Epithelial cell of proximal tubule (primary cell): ENCODE measurements around the gene IRF4. TPM values are rescaled to one million over a fixed set of nuclear protein-coding genes. Genes with fewer than 3 reads are reported as not detected.

Source experiments
- DNase-seq: peaks from one replicate; pipeline ENCODE4 v3.0.0-alpha.2; 2011; ENCODE audit warnings: low read depth
- H3K4me3 ChIP-seq: 2 replicates; pipeline ENCODE4 v1.5.1; 2011; ENCODE audit warnings: low read depth, mild to moderate bottlenecking, low read length
- total RNA-seq: library from RNA; depleted of rRNA; stranded (reverse); fragments of >200 nt; gene quantifications from 2 replicates; pipeline ENCODE4 v1.2.3, GENCODE V29; 2015
- TF ChIP-seq, protein P1 (sequence below): conservative IDR thresholded peaks from 2 replicates; pipeline ENCODE4 v1.5.1; 2012; ENCODE audit warnings: low read depth, mild to moderate bottlenecking, low read length

Gene IRF4
- total RNA-seq, 1 donor from 2014 or later = 0.23 TPM

- TF ChIP-seq, protein P1, sequence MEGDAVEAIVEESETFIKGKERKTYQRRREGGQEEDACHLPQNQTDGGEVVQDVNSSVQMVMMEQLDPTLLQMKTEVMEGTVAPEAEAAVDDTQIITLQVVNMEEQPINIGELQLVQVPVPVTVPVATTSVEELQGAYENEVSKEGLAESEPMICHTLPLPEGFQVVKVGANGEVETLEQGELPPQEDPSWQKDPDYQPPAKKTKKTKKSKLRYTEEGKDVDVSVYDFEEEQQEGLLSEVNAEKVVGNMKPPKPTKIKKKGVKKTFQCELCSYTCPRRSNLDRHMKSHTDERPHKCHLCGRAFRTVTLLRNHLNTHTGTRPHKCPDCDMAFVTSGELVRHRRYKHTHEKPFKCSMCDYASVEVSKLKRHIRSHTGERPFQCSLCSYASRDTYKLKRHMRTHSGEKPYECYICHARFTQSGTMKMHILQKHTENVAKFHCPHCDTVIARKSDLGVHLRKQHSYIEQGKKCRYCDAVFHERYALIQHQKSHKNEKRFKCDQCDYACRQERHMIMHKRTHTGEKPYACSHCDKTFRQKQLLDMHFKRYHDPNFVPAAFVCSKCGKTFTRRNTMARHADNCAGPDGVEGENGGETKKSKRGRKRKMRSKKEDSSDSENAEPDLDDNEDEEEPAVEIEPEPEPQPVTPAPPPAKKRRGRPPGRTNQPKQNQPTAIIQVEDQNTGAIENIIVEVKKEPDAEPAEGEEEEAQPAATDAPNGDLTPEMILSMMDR = no peak
- DNase-seq = no peak
These were observed 13.2 kb upstream of the IRF4 start for GRCh38 chr6:378090-378957.

GRCh38 chr6:378958-379409 is 12.6 kb upstream of the IRF4 start:
- no peak for DNase-seq
- H3K4me3 ChIP-seq = no peak overlapping the region
- TF ChIP-seq, protein P1 = no peak

More at GRCh38 chr6:378090-378957, 13.2 kb upstream of the IRF4 start:
- H3K4me3 ChIP-seq = no peak overlapping the region

GRCh38 chr6:379410-380181 is 12.0 kb upstream of the IRF4 start:
- TF ChIP-seq, protein P1 = no peak
- H3K4me3 ChIP-seq = no peak overlapping the region
- no peak for DNase-seq

DNA sequence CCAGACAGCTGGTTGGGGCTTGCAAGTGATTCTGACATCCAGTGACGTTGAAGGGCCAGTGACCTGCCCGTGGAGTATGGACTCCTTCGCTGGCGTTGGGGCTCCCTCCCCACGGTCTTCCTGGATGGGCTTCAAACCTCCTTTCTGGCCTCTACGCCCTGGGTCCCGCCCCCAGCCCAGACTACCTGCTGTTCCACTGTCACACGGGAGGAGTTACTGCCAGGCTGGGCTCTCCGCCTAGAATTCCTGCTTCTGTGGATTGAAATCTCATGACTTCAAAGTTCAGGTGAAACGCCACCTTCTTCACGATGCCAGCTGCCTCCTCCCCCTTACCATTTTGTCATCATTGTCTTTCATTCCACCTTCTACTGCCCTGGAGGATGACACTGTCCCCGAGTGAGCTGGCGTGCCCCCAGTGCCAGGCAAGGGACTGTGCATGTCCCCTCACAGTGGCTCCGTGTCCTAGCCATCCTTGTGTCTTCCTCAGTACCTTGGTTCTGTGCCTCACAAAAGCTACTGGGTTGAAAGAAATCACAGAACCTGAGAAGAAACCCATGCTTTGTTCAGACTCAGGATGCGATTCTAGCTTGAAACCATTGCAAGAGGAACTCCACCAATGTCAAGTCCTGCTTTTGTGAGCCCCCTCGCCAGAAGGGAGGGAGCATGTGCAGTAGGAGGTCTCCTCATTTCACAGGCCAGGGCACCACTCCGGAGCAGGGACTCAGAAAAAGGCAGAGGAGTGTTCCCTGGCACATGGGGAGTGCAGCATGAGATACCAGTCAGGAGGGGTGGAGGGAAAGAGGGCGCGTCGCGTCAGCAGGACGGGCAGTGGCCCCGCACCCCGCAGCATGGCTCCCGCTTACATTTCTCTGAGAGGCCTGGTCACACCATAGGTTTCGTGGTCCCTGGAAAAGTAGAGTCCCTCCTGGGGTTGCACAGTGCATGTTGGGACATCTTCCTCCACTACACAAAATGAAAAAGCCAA is 11.0 kb upstream of the IRF4 start:
- TF ChIP-seq, protein P1 = no peak
- DNase-seq = no peak
- no peak overlapping the region for H3K4me3 ChIP-seq

GRCh38 chr6:381742-382461 is 9.7 kb upstream of the IRF4 start:
- TF ChIP-seq, protein P1 = no peak
- no peak overlapping the region for H3K4me3 ChIP-seq
- no peak for DNase-seq
